Activated naive CD4-positive, alpha-beta T cell treated with anti-CD3 and anti-CD28 coated beads, Interleukin-2, amount 50 U/mL, for 24 hours (primary cell): Measurements from ENCODE around the gene SKAP1.

Experiments used
- H3K27ac Mint-ChIP-seq: one replicate; pipeline ENCODE4 v1.8.0; 2021; ENCODE audit warnings: mild to moderate bottlenecking, mixed read lengths
- H3K27me3 Mint-ChIP-seq: one replicate; pipeline ENCODE4 v1.8.0; 2021; ENCODE audit warnings: mixed read lengths
- H3K36me3 Mint-ChIP-seq: one replicate; pipeline ENCODE4 v1.8.0; 2021; ENCODE audit warnings: mixed read lengths
- H3K4me1 Mint-ChIP-seq: one replicate; pipeline ENCODE4 v1.8.0; 2021; ENCODE audit warnings: mixed read lengths
- H3K4me3 Mint-ChIP-seq: one replicate; pipeline ENCODE4 v1.8.0; 2021; ENCODE audit warnings: mild to moderate bottlenecking, mixed read lengths
- H3K9me3 Mint-ChIP-seq: one replicate; pipeline ENCODE4 v1.8.0; 2021; ENCODE audit warnings: mixed read lengths

The SKAP1 gene

DNA sequence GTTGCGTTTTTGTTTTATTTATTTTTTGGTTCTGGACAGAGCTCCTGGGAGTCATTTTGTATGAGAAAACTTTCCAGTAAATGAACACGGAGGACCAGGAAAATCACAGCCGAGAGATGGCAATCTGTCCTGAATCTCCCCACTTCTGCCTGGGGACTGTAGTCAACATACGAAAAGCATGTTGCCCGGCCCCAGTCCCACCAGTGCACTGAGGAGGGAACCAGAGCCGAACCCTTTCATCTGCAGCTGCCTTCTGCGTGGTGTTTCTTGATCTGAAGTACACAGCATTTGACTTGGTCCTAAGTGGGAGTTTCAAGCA lies 303.5 kb downstream of the SKAP1 start:
- H3K4me3 Mint-ChIP-seq, result no peak overlapping the region
- no peak overlapping the region for H3K27ac Mint-ChIP-seq
- H3K36me3 Mint-ChIP-seq, result peaks cover 7% of the 10 kb centered on the region
- H3K27me3 Mint-ChIP-seq, result no peaks in the 10 kb centered on the region
- H3K4me1 Mint-ChIP-seq, result peaks cover 5% of the 10 kb centered on the region
- no peaks in the 10 kb centered on the region for H3K9me3 Mint-ChIP-seq

- H3K27me3 Mint-ChIP-seq, result no peaks in the 10 kb centered on the region
- H3K27ac Mint-ChIP-seq, result no peak overlapping the region
- no peaks in the 10 kb centered on the region for H3K9me3 Mint-ChIP-seq
- H3K4me1 Mint-ChIP-seq, result no peaks in the 10 kb centered on the region
- no peak overlapping the region for H3K4me3 Mint-ChIP-seq
- H3K36me3 Mint-ChIP-seq, result peaks cover 7% of the 10 kb centered on the region
These were observed 304.0 kb downstream of the SKAP1 start for GRCh38 chr17:48125829-48126531.

DNA sequence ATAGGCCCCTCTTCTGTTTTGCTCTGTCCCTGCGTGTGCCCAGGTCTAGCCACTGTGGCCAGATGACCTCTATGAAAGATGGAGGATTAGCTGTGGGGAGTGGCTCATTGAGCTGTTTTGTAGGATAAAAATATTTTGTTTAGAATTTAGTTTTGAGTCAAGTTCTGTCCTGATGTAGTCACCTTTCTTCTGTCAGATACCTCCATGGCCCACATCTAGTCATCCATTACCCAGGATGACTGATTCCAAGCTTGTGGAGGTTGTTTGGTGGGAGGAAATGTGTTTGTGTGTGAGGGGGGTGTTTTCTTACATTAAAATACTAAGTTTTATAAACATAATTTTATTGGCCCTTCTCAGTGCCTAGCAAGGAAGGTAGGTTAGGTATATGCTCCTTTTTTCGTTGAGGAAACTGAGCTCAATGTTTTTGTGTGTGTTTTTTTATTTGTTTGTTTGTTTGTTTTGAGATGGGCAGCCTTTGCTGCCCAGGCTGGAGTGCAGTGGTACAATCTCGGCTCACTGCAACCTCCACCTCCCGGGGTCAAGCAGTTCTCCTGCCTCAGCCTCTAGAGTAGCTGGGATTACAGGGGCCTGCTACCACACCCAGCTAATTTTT lies 306.1 kb downstream of the SKAP1 start:
- Mint-ChIP-seq H3K27me3 (no peaks in the 10 kb centered on the region), H3K9me3 (no peaks in the 10 kb centered on the region), H3K4me1 (no peaks in the 10 kb centered on the region), H3K27ac (peak overlapping the region; percentile 35), H3K4me3 (no peak overlapping the region), H3K36me3 (peaks cover 7% of the 10 kb centered on the region)

DNA sequence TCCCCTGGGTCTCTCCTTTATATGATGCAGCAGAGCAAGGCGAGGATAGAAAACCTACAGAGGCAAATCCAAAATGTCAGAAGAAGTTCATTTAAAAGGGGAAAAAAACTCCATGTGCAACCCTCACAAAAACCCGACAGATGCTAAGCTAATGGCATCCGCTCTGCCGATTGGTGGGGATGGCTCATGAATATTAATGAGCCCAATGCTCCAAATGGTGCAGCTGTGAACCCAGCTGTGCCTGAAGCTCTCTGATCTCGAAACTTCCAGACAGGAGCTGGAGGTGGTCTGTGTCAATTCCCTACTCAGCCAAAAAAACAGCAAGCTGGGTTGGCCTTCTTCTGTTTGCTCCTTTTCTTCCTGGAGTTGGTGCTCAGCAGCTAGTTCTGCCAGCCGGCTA lies 306.9 kb downstream of the SKAP1 start:
- H3K9me3 Mint-ChIP-seq, result no peaks in the 10 kb centered on the region
- no peaks in the 10 kb centered on the region for H3K27me3 Mint-ChIP-seq
- H3K4me3 Mint-ChIP-seq, result no peak overlapping the region
- no peak overlapping the region for H3K27ac Mint-ChIP-seq
- H3K4me1 Mint-ChIP-seq, result no peaks in the 10 kb centered on the region
- H3K36me3 Mint-ChIP-seq, result peaks cover 7% of the 10 kb centered on the region

DNA sequence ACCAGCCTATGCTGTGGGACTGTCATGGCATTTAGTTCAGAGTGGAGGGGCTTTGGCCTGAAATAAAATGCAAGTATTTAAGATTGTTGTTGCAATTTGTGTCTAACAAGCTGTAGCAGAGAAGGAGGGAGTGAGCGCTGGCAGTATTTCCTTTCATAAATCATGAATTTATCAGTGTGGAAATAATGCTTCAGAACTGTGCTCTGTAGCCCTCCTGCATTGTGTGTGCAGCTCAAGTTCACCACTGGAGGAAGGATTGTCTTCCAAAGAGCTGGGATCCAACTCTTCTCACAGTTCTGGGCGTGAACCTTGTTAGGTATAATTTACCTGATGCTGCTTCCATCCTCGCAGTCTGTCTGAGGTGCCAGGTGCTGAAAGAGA lies 307.4 kb downstream of the SKAP1 start:
- no peaks in the 10 kb centered on the region for H3K9me3 Mint-ChIP-seq
- H3K4me1 Mint-ChIP-seq, result no peaks in the 10 kb centered on the region
- no peaks in the 10 kb centered on the region for H3K27me3 Mint-ChIP-seq
- no peak overlapping the region for H3K27ac Mint-ChIP-seq
- H3K4me3 Mint-ChIP-seq, result no peak overlapping the region
- H3K36me3 Mint-ChIP-seq, result peaks cover 7% of the 10 kb centered on the region

- no peak overlapping the region for H3K4me3 Mint-ChIP-seq
- H3K36me3 Mint-ChIP-seq, result peaks cover 7% of the 10 kb centered on the region
- H3K4me1 Mint-ChIP-seq, result no peaks in the 10 kb centered on the region
- H3K27ac Mint-ChIP-seq, result no peak overlapping the region
- H3K27me3 Mint-ChIP-seq, result no peaks in the 10 kb centered on the region
- no peaks in the 10 kb centered on the region for H3K9me3 Mint-ChIP-seq
These were observed 307.9 kb downstream of the SKAP1 start for GRCh38 chr17:48121923-48122664.

DNA sequence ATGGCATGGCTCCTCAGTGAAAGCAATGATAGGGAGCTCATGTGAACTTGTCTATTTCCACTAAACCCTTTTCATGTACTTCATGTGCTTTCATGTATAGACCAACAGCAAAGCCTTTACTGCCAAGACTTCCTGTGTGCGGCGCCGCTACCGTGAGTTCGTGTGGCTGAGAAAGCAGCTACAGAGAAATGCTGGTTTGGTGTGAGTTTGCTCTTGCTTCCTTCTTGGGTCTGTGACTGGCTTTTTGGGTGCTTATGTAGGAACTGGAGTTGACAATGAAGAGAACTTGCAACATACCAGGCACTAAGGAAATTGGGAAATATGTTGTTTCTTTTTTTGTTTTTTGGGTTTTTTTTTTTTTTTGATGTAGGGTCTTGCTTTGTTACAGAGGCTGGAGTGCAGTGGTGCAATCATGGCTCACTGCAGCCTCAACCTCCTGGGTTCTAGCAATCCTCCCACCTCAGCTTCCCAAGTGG lies 316.8 kb downstream of the SKAP1 start:
- Mint-ChIP-seq H3K27me3 (no peaks in the 10 kb centered on the region), H3K4me3 (peak overlapping the region; percentile 49), H3K36me3 (peaks cover 3% of the 10 kb centered on the region), H3K4me1 (peaks cover 42% of the 10 kb centered on the region), H3K9me3 (no peaks in the 10 kb centered on the region), H3K27ac (peak overlapping the region; percentile 86)

GRCh38 chr17:48111937-48112241 lies 318.1 kb downstream of the SKAP1 start:
- H3K27me3 Mint-ChIP-seq, result no peaks in the 10 kb centered on the region
- H3K4me1 Mint-ChIP-seq, result peaks cover 50% of the 10 kb centered on the region
- peak overlapping the region; percentile 89 for H3K27ac Mint-ChIP-seq
- H3K36me3 Mint-ChIP-seq, result peaks cover 3% of the 10 kb centered on the region
- peak overlapping the region; percentile 53 for H3K4me3 Mint-ChIP-seq
- no peaks in the 10 kb centered on the region for H3K9me3 Mint-ChIP-seq

DNA sequence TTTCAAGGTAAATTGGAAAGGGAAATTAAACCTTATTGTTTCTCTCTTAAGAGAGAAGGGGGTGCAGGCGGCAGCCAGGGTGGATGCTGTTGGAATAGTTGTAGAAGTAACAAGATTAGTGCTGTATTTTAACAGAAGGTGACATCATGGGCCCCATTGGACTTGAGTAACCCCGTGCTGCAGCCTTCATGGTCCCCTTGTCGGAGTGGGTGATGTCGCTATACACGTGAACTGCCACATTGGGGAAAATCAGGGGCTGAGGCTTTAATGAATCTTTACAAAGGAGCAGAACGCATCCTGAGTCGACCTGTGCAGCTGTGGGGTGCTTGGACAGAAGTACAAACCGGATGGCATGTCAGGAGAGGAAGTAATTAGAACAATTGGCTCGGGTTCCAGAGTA lies 319.3 kb downstream of the SKAP1 start:
- no peaks in the 10 kb centered on the region for H3K9me3 Mint-ChIP-seq
- peaks cover 3% of the 10 kb centered on the region for H3K36me3 Mint-ChIP-seq
- H3K27me3 Mint-ChIP-seq, result no peaks in the 10 kb centered on the region
- H3K4me1 Mint-ChIP-seq, result peaks cover 55% of the 10 kb centered on the region
- H3K4me3 Mint-ChIP-seq, result peak overlapping the region; percentile 48
- H3K27ac Mint-ChIP-seq, result peak overlapping the region; percentile 65

DNA sequence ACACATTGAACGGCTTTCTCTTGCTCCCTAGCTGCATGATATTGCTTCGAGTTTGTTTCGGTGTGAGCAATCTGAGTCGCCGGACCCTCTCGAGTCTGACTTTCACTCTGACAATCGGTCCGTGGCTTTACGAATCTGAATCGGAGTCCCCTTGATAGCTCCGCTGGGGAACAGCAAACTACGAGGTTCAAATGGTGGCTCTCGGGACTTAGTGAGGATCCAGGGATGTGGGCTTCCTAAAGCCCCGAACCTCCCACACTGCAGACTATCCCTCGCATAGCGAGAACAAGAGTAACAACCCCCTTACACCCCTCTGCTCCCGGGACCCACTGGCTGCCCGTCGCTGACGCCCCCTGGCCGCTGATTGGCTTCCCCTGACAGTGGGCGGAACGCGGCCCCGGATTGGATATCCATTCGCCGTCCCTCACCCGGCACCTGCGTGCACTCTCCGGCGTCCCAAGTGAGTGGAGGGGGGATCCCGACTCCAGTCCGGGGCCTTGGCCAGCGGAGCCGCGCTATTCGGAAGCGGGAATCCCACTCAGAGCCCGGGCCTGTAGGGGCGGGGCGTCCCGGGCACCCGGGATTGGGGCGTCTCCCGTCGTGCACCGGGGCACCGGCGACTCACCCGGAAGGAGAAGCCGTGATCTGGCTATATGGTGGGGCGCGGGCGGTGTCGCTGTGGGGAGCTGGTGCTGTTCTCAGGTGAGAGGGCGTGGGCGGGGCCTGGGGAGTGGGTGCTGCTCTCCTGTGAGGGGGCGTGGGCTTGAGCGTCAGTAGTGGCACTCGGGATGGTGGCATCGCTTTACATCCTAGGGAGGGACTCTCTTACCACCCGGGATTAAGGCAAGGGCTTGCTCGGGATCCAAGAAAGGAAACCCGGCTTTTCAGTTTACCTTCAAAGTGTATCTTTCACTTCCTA lies 322.6 kb downstream of the SKAP1 start, which contains the start of gene SNX11:
SNX11 (plus strand) TSS at position 630 of the 919 bp plus-strand sequence. CDS start 4,278 bp downstream, outside the sequence.
- Mint-ChIP-seq H3K4me3 (peak within 1 kb of the TSS; percentile 98), H3K27me3 (no peaks in the 10 kb centered on the region), H3K9me3 (no peaks in the 10 kb centered on the region), H3K4me1 (peaks cover 64% of the 10 kb centered on the region), H3K27ac (peak within 1 kb of the TSS; percentile 95), H3K36me3 (peaks cover 1% of the 10 kb centered on the region)

GRCh38 chr17:48106802-48107136 lies 323.2 kb downstream of the SKAP1 start:
- Mint-ChIP-seq H3K27ac (peak overlapping the region; percentile 95), H3K4me1 (peaks cover 59% of the 10 kb centered on the region)

DNA sequence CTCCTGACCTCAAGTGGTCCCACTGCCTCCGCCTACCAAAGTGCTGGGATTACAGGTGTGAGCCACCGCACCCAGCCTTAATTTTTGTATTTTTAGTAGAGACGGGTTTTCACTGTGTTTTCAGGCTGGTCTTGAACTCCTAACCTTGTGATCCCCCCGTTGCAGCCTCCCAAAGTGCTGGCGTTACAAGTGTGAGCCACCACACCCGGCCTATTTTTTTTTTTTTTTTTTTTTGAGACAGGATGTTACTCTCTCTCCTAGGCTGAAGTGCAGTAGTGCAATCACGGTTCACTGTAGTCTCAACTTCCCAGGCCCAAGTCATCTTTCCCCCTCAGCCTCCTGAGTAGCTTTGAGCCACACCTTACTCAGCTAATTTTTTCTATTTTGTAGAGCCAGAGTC lies 325.6 kb downstream of the SKAP1 start:
- Mint-ChIP-seq H3K9me3 (no peaks in the 10 kb centered on the region), H3K36me3 (no peaks in the 10 kb centered on the region), H3K4me3 (no peak overlapping the region), H3K27me3 (no peaks in the 10 kb centered on the region), H3K4me1 (peaks cover 57% of the 10 kb centered on the region), H3K27ac (peak overlapping the region; percentile 53)

More at GRCh38 chr17:48106802-48107136, 323.2 kb downstream of the SKAP1 start:
- Mint-ChIP-seq H3K27me3 (no peaks in the 10 kb centered on the region), H3K4me3 (peak overlapping the region; percentile 98), H3K36me3 (no peaks in the 10 kb centered on the region), H3K9me3 (no peaks in the 10 kb centered on the region)

- peak overlapping the region; percentile 12 for H3K27ac Mint-ChIP-seq
- H3K4me1 Mint-ChIP-seq, result peaks cover 48% of the 10 kb centered on the region
- no peaks in the 10 kb centered on the region for H3K36me3 Mint-ChIP-seq
- peak overlapping the region; percentile 36 for H3K4me3 Mint-ChIP-seq
- H3K9me3 Mint-ChIP-seq, result no peaks in the 10 kb centered on the region
- no peaks in the 10 kb centered on the region for H3K27me3 Mint-ChIP-seq
These were observed 327.0 kb downstream of the SKAP1 start for GRCh38 chr17:48102798-48103715.

DNA sequence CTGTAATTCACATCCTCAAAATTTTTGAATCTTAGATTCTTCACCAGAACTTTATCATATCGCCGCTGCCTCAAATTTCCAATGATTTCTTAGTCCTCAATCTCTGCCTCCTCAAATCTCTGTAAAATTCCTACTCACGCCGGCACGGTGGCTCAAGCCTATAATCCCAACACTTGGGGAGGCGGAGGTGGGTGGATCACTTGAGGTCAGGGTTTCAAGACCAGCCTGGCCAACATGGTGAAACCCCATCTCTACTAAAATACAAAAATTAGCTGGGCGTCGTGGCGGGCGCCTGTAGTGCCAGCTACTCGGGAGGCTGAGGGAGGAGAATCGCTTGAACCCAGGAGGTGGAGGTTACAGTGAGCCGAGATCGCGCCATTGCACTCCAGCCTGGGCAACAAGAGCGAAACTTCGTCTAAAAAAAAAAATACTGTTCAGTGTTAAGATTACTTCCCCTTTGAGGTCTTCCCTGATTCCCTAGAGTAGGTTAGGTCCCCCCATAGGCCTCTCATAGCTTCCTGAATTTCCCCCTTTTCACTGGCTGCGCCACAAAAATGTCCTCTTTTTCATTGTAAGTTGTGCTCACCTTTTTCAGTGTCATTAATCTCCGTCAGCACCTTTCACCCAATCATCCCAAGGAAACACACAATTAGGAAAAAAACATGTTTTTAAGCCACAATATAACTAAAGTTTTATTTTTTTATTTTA lies 327.8 kb downstream of the SKAP1 start:
- Mint-ChIP-seq H3K4me3 (peak overlapping the region; percentile 76), H3K27me3 (no peaks in the 10 kb centered on the region), H3K27ac (peak overlapping the region; percentile 70), H3K9me3 (no peaks in the 10 kb centered on the region), H3K36me3 (no peaks in the 10 kb centered on the region), H3K4me1 (peaks cover 43% of the 10 kb centered on the region)
